Caco-2 (cell line): Measurements from ENCODE around the gene SAC3D1. TPM values are rescaled to one million over a fixed set of nuclear protein-coding genes. Genes with fewer than 3 reads are reported as not detected.
"Not testable (repeated sequence)": the region's sequence is repeated elsewhere in the genome, so short reads cannot be mapped to it uniquely, and the experiment has no call there.

Experiments
- BruUV-seq: library from RNA; stranded (reverse); fragments of 400-500 nt; replicated peaks from 2 replicates; lab custom pipeline; 2021; lab: Mats Ljungman, UMichigan
- CTCF ChIA-PET: fragments of 300-600 bp; sonication (Branson Sonifier 250); formaldehyde crosslinking; loops from one replicate; lab custom pipeline; 2022; ENCODE audit warnings: antibody characterized with exemption; lab: Charles Lee
- POLR2A ChIA-PET: fragments of 300-600 bp; sonication (Branson Sonifier 250); formaldehyde crosslinking; loops from one replicate; lab custom pipeline; 2022; ENCODE audit warnings: antibody characterized with exemption; lab: Charles Lee
- DNase-seq, 2 experiments: peaks; one replicate each; pipeline versions ENCODE4 v3.0.0 to v3.0.0-alpha.2; 2020 to 2022
- H3K27me3 ChIP-seq: replicated peaks from 2 replicates; pipeline ENCODE4 v1.6.0; 2011; ENCODE audit warnings: low read length; ENCODE audit not compliant: control insufficient read depth, insufficient read depth
- H3K36me3 ChIP-seq: 2 replicates; pipeline ENCODE4 v1.5.1; 2011; ENCODE audit warnings: low read length; ENCODE audit not compliant: control insufficient read depth, insufficient read depth
- H3K4me1 ChIP-seq: fragments of 250-450 bp; sonication (Bioruptor Pico); 2 replicates; pipeline ENCODE4 v1.5.1; 2020; ENCODE audit warnings: mild to moderate bottlenecking
- H3K4me3 ChIP-seq: 2 replicates; pipeline ENCODE4 v1.5.1; 2011; ENCODE audit warnings: low read depth, mild to moderate bottlenecking, control low read depth, low read length
- H3K9me3 ChIP-seq: fragments of 250-450 bp; sonication (Bioruptor Pico); 2 replicates; pipeline ENCODE4 v1.5.1; 2020; ENCODE audit warnings: mild to moderate bottlenecking, moderate library complexity
- H3K27ac Mint-ChIP-seq: one replicate; pipeline ENCODE4 v1.8.0; 2022; ENCODE audit warnings: mixed read lengths; ENCODE audit not compliant: unreplicated experiment
- H3K27me3 Mint-ChIP-seq: one replicate; pipeline ENCODE4 v1.8.0; 2022; ENCODE audit warnings: mixed read lengths; ENCODE audit not compliant: insufficient read depth, unreplicated experiment
- H3K36me3 Mint-ChIP-seq: one replicate; pipeline ENCODE4 v1.8.0; 2022; ENCODE audit warnings: mild to moderate bottlenecking, mixed read lengths; ENCODE audit not compliant: insufficient read depth, unreplicated experiment
- H3K4me1 Mint-ChIP-seq: one replicate; pipeline ENCODE4 v1.8.0; 2022; ENCODE audit warnings: low read depth, mixed read lengths; ENCODE audit not compliant: unreplicated experiment
- H3K4me3 Mint-ChIP-seq: one replicate; pipeline ENCODE4 v1.8.0; 2022; ENCODE audit warnings: mild to moderate bottlenecking, moderate library complexity, mixed read lengths; ENCODE audit not compliant: unreplicated experiment
- H3K9me3 Mint-ChIP-seq: one replicate; pipeline ENCODE4 v1.8.0; 2022; ENCODE audit warnings: mixed read lengths; ENCODE audit not compliant: unreplicated experiment
- CTCF ChIP-seq, 2 experiments: fragments of 200-600 bp in 1 of 2; IDR thresholded peaks; 1 replicate in 1 of 2; 2 replicates in 1 of 2; pipeline versions ENCODE4 v1.5.1 to v1.8.0; 2011 to 2022; ENCODE audit warnings: antibody characterized with exemption in 1 of 2, control low read depth in 1 of 2, inconsistent platforms in 1 of 2, low read depth in 1 of 2, low read length in 1 of 2, mild to moderate bottlenecking in 1 of 2, moderate library complexity in 1 of 2; ENCODE audit not compliant: insufficient read depth in 1 of 2, severe bottlenecking in 1 of 2, unreplicated experiment in 1 of 2
- intact Hi-C: fragments of 100-400 bp; cut with micrococcal nuclease; formaldehyde crosslinking; loops from one replicate; pipeline ENCODE4 v1.10.0; 2022; ENCODE audit not compliant: unreplicated experiment
- total RNA-seq: library from RNA; stranded (reverse); gene quantifications from 2 replicates; pipeline ENCODE4 v1.2.3, GENCODE V29; 2022

Gene SAC3D1
- total RNA-seq, 1 experiment from 2014 or later: 21.2 TPM

DNA sequence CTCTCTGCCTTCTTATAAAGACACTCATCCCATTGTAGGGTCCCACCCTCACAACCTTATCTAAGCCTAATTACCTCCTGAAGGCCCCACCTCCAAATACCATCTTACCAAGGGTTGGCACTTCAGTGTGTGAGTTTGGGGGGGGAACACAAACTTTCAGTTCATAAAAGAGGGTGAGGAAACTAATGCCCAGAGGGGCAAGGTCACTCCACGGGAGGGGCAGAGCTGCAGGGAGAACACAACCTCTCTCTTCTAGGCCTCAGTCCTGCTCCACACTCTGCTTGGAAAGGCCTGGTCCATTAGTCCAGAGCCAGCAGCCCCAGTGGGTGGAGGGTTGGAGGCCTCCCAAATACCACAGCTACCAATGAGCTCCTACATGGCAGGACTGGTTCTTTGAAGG, 41.5 kb upstream of the SAC3D1 start:
- no TSS peak for BruUV-seq
- CTCF ChIA-PET: interaction anchor here (1.1 to 1.4 kb wide), 2 partner anchors 14 to 82 kb away, joined by 3 to 15 read pairs; no protein-coding TSS in a partner anchor

GRCh38 chr11:65002706-65003105, 38.3 kb upstream of the SAC3D1 start:
- no peaks in the 10 kb centered on the region for H3K9me3 ChIP-seq
- intact Hi-C loops: no loop called here
- H3K4me1 Mint-ChIP-seq: peaks cover 12% of the 10 kb centered on the region
- no peaks in the 10 kb centered on the region for H3K9me3 Mint-ChIP-seq
- peaks cover 27% of the 10 kb centered on the region for H3K4me1 ChIP-seq
- no peak overlapping the region for H3K4me3 ChIP-seq
- POLR2A ChIA-PET: no interaction called here
- DNase-seq: no peak
- H3K27me3 Mint-ChIP-seq: no peaks in the 10 kb centered on the region
- TF ChIP-seq CTCF (IDR thresholded peaks at IDR 0.05; ENCODE audit: insufficient read depth in 1 of 2, low read depth in 1 of 2, low read length in 1 of 2, severe bottlenecking in 1 of 2, unreplicated experiment in 1 of 2): no peak
- CTCF ChIA-PET: interaction anchor here (1.3 kb wide), 1 partner anchor 10 kb away, joined by 4 read pairs; no protein-coding TSS in a partner anchor
- H3K36me3 ChIP-seq: no peaks in the 10 kb centered on the region
- BruUV-seq: no TSS peak
- H3K27ac Mint-ChIP-seq: no peak overlapping the region
- H3K4me3 Mint-ChIP-seq: no peak overlapping the region
- H3K36me3 Mint-ChIP-seq: no peaks in the 10 kb centered on the region
- no peaks in the 10 kb centered on the region for H3K27me3 ChIP-seq

More for the DNA sequence above, 41.5 kb upstream of the SAC3D1 start:
- POLR2A ChIA-PET: no interaction called here
- no peaks in the 10 kb centered on the region for H3K27me3 Mint-ChIP-seq
- no peak overlapping the region for H3K4me3 Mint-ChIP-seq
- DNase-seq: no peak
- no peaks in the 10 kb centered on the region for H3K36me3 ChIP-seq
- peak overlapping the region; percentile 14 for H3K27ac Mint-ChIP-seq
- H3K4me3 ChIP-seq: no peak overlapping the region
- peaks cover 37% of the 10 kb centered on the region for H3K4me1 ChIP-seq
- H3K9me3 ChIP-seq: no peaks in the 10 kb centered on the region
- H3K36me3 Mint-ChIP-seq: no peaks in the 10 kb centered on the region
- intact Hi-C loops: loop anchor here (5.0 kb wide), 1 partner anchor 152 kb away; no protein-coding TSS in a partner anchor
- H3K27me3 ChIP-seq: no peaks in the 10 kb centered on the region
- peaks cover 26% of the 10 kb centered on the region for H3K4me1 Mint-ChIP-seq
- no peak for TF ChIP-seq CTCF (IDR thresholded peaks at IDR 0.05; ENCODE audit: insufficient read depth in 1 of 2, low read depth in 1 of 2, low read length in 1 of 2, severe bottlenecking in 1 of 2, unreplicated experiment in 1 of 2)
- no peaks in the 10 kb centered on the region for H3K9me3 Mint-ChIP-seq

- Histone ChIP-seq H3K27me3 (no peaks in the 10 kb centered on the region), H3K4me1 (peaks cover 21% of the 10 kb centered on the region), H3K36me3 (no peaks in the 10 kb centered on the region), H3K9me3 (no peaks in the 10 kb centered on the region), H3K4me3 (no peak overlapping the region)
- POLR2A ChIA-PET: no interaction called here
- CTCF ChIA-PET: interaction anchor here (1.3 kb wide), 1 partner anchor 10 kb away, joined by 4 read pairs; no protein-coding TSS in a partner anchor
- no TSS peak for BruUV-seq
- intact Hi-C loops: no loop called here
- no peaks in the 10 kb centered on the region for H3K27me3 Mint-ChIP-seq
- TF ChIP-seq CTCF (IDR thresholded peaks at IDR 0.05; ENCODE audit: insufficient read depth in 1 of 2, low read depth in 1 of 2, low read length in 1 of 2, severe bottlenecking in 1 of 2, unreplicated experiment in 1 of 2): no peak
- H3K4me3 Mint-ChIP-seq: no peak overlapping the region
- no peaks in the 10 kb centered on the region for H3K36me3 Mint-ChIP-seq
- H3K27ac Mint-ChIP-seq: no peak overlapping the region
- no peaks in the 10 kb centered on the region for H3K9me3 Mint-ChIP-seq
- no peak for DNase-seq
- peaks cover 9% of the 10 kb centered on the region for H3K4me1 Mint-ChIP-seq
These were observed 37.7 kb upstream of the SAC3D1 start for GRCh38 chr11:65003282-65003681.

GRCh38 chr11:65003968-65004367, 37.0 kb upstream of the SAC3D1 start:
- H3K27me3 ChIP-seq, intact Hi-C loops, DNase-seq, H3K4me1 Mint-ChIP-seq, H3K9me3 Mint-ChIP-seq, H3K27me3 Mint-ChIP-seq, H3K36me3 ChIP-seq, H3K27ac Mint-ChIP-seq, H3K9me3 ChIP-seq, H3K4me3 Mint-ChIP-seq, H3K4me3 ChIP-seq, POLR2A ChIA-PET, BruUV-seq, H3K36me3 Mint-ChIP-seq: not testable (repeated sequence)
- peaks cover 14% of the 10 kb centered on the region for H3K4me1 ChIP-seq
- CTCF ChIA-PET: interaction anchor here (1.3 kb wide), 1 partner anchor 9 kb away, joined by 4 read pairs; no protein-coding TSS in a partner anchor
